Activated T-cell treated with anti-CD3 and anti-CD28 coated beads, Interleukin-2, amount 50 U/mL, for 24 hours (primary cell): ENCODE data around the gene ORC6.
"Not testable (repeated sequence)": the region's sequence is repeated elsewhere in the genome, so short reads cannot be mapped to it uniquely, and the experiment has no call there.

ENCODE experiments used
- DNase-seq: peaks from one replicate; pipeline ENCODE4 v3.0.0-alpha.2; 2020
- H3K27ac Mint-ChIP-seq: 2 replicates; pipeline ENCODE4 v1.8.0; 2020; ENCODE audit warnings: mild to moderate bottlenecking, mixed read lengths
- H3K27me3 Mint-ChIP-seq: 2 replicates; pipeline ENCODE4 v1.8.0; 2020; ENCODE audit warnings: mixed read lengths
- H3K36me3 Mint-ChIP-seq: 2 replicates; pipeline ENCODE4 v1.8.0; 2020; ENCODE audit warnings: low read depth, mixed read lengths
- H3K4me1 Mint-ChIP-seq: 2 replicates; pipeline ENCODE4 v1.8.0; 2020; ENCODE audit warnings: low read depth, mixed read lengths
- H3K4me3 Mint-ChIP-seq: 2 replicates; pipeline ENCODE4 v1.8.0; 2020; ENCODE audit warnings: mild to moderate bottlenecking, moderate library complexity, mixed read lengths
- H3K9me3 Mint-ChIP-seq: 2 replicates; pipeline ENCODE4 v1.8.0; 2020; ENCODE audit warnings: mixed read lengths

The ORC6 gene, protein sequence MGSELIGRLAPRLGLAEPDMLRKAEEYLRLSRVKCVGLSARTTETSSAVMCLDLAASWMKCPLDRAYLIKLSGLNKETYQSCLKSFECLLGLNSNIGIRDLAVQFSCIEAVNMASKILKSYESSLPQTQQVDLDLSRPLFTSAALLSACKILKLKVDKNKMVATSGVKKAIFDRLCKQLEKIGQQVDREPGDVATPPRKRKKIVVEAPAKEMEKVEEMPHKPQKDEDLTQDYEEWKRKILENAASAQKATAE

DNA sequence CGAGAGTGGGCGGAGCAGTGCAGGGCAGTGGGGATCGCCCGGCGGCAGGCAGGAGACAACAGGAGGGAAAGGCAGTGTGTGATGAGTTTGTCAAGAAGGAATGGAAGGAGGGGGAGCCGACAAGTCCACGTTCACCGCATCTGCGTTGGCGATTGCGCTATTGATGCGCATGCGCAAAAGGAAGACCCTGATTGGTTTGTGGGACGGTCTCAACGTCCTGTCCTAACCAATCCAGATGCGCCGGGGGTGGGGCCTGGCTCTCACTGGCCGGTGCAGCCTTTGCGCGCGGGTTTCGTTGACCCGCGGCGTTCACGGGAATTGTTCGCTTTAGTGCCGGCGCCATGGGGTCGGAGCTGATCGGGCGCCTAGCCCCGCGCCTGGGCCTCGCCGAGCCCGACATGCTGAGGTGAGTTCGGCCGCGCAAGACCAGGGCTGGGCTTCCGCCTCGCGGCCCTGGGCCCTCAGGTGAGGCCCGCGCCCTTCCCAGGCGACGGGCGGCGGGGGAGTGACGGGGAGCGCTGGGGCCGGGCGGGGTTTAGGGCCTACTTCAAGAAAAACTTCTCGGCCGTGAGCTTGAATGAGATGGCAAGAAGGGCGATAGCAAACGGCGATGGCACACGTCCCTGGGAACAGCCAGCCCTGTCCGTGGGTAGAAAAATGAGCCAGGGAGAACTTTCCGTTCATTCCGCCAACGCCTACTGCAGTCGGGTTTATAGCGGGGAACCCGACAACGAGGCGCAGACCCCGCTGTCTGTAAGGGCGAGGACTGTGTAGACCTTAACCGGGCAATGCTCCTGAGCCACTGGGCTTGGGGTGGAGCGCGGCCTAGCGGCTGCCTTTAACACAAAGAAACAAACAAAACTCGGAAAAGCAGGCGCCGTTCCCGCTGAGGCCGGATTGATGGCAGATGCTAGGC is at the start of gene ORC6:
Gene ORC6 (plus strand): TSS at position 295 of the 916 bp plus-strand sequence. CDS start 47 bp downstream, at position 342.
- H3K27ac Mint-ChIP-seq = no peak within 1 kb of the TSS

DNA sequence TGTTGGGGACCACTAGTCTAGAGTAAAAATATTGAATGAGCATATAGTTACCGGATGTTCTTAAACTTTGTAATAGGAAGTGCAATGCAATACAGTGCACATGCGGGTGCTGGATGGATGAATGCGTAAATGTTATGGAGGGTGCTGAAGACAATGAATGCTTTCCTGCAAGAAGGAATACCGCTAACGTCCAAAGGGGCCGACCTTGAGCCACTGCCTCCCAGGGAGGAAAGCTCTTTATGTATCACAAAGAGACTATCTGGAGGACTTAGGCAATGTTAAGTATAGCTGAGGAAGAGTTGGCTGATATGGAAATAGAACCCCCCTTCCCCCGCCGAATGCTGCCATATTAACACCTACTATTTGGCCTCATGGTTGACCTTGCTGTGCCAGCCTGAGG is 40.8 kb upstream of the ORC6 start:
- H3K36me3 Mint-ChIP-seq = peaks cover 25% of the 10 kb centered on the region
- peaks cover 12% of the 10 kb centered on the region for H3K9me3 Mint-ChIP-seq
- DNase-seq = no peak
- H3K4me3 Mint-ChIP-seq = no peak overlapping the region
- H3K27ac Mint-ChIP-seq = no peak overlapping the region
- H3K4me1 Mint-ChIP-seq = no peaks in the 10 kb centered on the region
- H3K27me3 Mint-ChIP-seq = no peaks in the 10 kb centered on the region

More for the DNA sequence above, at the start of gene ORC6:
- H3K27me3 Mint-ChIP-seq = no peaks in the 10 kb centered on the region
- peaks cover 51% of the 10 kb centered on the region for H3K4me1 Mint-ChIP-seq
- peaks cover 2% of the 10 kb centered on the region for H3K36me3 Mint-ChIP-seq
- no peak within 1 kb of the TSS for H3K4me3 Mint-ChIP-seq
- DNase-seq = peak; percentile 96
- H3K9me3 Mint-ChIP-seq = no peaks in the 10 kb centered on the region

DNA sequence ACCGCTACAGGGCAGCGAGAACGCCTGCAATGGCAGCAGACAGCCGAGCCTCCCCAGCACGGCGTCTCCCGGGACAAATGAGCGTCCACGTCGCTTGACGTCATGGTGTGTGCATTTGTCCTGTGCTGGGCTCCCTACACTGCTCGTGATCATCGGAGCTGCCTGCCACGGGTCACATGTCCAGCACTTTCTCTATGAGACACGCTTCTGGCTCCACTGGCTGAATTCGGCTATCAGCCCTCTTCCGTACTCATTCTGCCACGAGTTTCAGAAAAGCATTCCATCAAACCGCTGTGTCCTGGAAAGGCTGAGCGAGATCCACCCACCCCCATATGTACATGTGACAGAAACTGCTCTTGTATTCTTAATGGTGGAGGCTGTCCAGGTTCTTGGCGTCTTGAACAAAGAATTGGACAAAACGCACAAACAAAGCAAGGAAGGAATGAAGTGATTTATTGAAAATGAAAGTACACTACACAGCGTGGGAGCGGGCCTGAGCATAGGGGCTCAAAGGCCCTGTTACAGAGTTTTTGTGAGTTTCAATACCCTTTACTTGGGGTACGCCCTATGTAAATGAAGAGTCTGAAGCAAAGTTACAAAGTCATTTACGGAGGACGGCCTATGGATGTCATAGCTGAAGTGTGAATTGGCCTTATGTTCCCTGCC is 39.7 kb upstream of the ORC6 start:
- H3K9me3 Mint-ChIP-seq = peaks cover 4% of the 10 kb centered on the region
- no peaks in the 10 kb centered on the region for H3K4me1 Mint-ChIP-seq
- DNase-seq = no peak
- H3K27me3 Mint-ChIP-seq = no peaks in the 10 kb centered on the region
- H3K36me3 Mint-ChIP-seq = peaks cover 15% of the 10 kb centered on the region
- no peak overlapping the region for H3K27ac Mint-ChIP-seq
- no peak overlapping the region for H3K4me3 Mint-ChIP-seq

DNA sequence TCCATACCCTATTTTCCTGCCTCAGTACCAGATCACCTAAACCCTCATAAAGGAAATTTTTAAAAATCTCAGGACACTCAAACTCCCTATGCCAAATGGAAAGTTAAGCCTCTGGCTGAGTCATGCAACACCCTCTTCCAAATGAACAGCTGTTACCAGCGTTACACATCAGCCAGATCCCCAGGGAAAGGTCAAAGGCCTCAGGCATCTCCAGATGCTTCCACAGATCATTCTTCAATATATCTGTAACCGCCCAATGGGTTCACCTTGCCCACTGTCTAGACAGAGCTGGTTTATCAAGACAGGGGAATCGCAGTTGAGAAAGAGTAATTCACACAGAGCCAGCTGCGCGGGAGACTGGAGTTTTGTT is 39.2 kb upstream of the ORC6 start:
- H3K27ac Mint-ChIP-seq = no peak overlapping the region
- no peaks in the 10 kb centered on the region for H3K27me3 Mint-ChIP-seq

DNA sequence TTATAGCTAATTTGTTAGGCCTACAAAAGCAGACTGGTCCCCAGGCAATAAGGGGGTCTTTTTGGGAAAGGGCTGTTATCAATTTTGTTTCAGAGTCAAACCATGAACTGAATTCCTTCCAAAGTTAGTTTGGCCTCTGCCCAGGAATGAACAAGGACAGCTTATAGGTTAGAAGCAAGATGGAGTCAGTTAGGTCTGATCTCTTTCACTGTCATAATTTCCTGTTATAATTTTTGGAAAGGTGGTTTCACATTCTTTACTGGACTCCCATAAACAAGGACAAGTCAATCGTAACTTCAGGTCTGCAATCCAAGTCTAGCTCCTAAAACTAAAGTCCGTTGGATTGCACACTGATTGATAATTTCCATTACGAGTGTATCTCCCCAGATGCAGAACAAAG is 38.2 kb upstream of the ORC6 start:
- Mint-ChIP-seq H3K27me3 (no peaks in the 10 kb centered on the region), H3K4me1 (no peaks in the 10 kb centered on the region), H3K4me3 (no peak overlapping the region), H3K27ac (no peak overlapping the region), H3K36me3 (peaks cover 26% of the 10 kb centered on the region), H3K9me3 (no peaks in the 10 kb centered on the region)
- DNase-seq = no peak

More for the DNA sequence above, 39.2 kb upstream of the ORC6 start:
- H3K9me3 Mint-ChIP-seq = no peaks in the 10 kb centered on the region
- peaks cover 16% of the 10 kb centered on the region for H3K36me3 Mint-ChIP-seq
- no peak for DNase-seq
- H3K4me3 Mint-ChIP-seq = no peak overlapping the region
- H3K4me1 Mint-ChIP-seq = no peaks in the 10 kb centered on the region

DNA sequence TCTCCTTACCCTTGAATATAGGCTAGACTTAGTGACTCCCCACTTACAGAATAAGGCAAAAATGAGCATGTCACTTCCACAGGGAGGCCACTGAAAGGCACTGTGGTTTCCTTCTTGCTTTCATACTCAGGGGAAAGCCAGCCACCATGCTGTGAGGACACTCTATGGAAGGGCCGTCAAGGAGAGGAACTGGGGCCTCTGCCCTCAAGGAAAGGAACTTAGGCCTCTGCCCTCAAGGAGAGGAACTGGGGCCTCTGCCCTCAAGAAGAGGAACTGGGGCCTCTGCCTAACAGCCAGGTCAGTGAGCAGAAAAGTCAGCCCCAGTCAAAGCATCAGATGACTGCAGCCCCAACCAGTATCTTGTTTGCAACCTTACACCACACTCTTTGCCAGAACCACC is 30.5 kb upstream of the ORC6 start:
- H3K36me3 Mint-ChIP-seq = peaks cover 85% of the 10 kb centered on the region
- peak overlapping the region; percentile 89 for H3K27ac Mint-ChIP-seq
- no peaks in the 10 kb centered on the region for H3K27me3 Mint-ChIP-seq
- no peaks in the 10 kb centered on the region for H3K9me3 Mint-ChIP-seq
- H3K4me3 Mint-ChIP-seq = no peak overlapping the region
- peaks cover 16% of the 10 kb centered on the region for H3K4me1 Mint-ChIP-seq
- DNase-seq = no peak

DNA sequence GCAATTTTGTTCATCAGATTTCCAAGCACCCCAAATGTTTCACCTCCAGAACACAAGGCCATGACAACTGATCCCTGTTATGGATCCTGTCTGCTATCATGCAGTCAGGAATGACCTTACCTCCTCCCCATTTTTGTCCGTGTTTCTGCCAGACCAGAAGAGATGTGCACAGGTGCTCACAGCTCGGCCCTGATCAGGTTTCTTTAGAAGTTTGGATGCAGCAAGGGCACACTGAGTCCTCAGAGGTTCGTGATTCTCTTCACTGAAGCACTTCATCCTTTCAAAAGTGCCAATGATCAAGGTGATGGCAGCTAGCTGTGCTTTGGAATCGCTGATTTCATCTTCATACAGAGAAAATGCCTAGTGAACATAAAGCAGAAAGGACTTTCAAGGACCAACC is 27.3 kb upstream of the ORC6 start:
- H3K4me3 Mint-ChIP-seq = no peak overlapping the region
- no peak for DNase-seq
- H3K9me3 Mint-ChIP-seq = no peaks in the 10 kb centered on the region
- H3K27me3 Mint-ChIP-seq = no peaks in the 10 kb centered on the region
- H3K36me3 Mint-ChIP-seq = peaks cover 91% of the 10 kb centered on the region
- peak overlapping the region; percentile 18 for H3K27ac Mint-ChIP-seq
- peaks cover 16% of the 10 kb centered on the region for H3K4me1 Mint-ChIP-seq

DNA sequence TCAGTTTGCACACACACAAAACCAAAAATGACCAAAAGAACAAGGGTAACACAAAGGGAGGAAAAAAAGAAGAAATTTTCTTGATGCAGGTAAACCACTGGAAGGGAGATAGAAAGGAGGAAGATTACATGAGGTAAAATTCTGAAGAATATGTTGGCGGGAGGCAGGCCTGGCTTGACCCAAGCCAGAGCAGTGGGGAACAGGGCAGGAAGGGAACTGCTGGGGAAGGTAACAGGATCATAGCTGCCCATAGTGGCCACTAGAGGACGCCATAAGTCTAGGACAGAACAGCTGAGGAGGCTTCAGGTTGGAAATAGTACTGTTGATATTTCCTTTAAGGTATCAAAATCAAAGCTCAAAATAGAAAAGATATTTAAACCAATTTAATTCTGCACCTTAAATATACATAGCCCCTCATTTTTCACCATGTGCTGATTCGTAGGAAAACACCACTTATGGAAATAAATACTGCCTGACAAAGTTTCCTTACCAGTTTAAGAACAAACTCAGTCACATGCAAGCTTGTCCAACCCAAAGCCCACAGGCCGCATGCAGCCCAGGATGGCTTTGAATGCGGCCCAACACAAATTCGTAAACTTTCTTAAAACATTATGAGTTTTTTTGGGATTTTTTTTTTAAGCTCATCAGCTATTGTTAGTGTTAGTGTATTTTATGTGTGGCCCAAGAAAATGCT is 16.0 kb upstream of the ORC6 start:
- Mint-ChIP-seq H3K4me3 (no peak overlapping the region), H3K27me3 (no peaks in the 10 kb centered on the region), H3K27ac (no peak overlapping the region), H3K4me1 (peaks cover 1% of the 10 kb centered on the region), H3K9me3 (no peaks in the 10 kb centered on the region), H3K36me3 (peaks cover 90% of the 10 kb centered on the region)
- peak; percentile 45 for DNase-seq

DNA sequence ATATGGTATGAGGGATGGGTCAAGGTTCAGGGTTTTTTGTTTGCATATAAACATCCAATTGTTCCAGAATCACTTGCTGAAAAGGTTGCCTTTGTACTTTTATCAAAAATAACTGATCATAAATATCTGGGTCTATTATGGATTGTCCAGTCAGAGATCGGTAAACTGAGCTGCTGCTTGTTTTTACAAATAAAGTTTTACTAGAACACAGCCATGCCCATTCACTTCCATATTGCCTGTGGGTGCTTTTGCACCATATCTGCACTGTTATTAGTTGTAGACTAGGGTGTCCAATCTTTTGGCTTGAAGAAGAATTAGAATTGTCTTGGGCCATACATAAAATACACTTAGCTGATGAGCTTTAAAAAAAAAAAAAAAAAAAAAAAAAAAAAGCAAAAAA is 11.5 kb upstream of the ORC6 start:
- H3K9me3 Mint-ChIP-seq, DNase-seq, H3K27me3 Mint-ChIP-seq, H3K4me1 Mint-ChIP-seq, H3K27ac Mint-ChIP-seq, H3K4me3 Mint-ChIP-seq: not testable (repeated sequence)
- H3K36me3 Mint-ChIP-seq = peaks cover 87% of the 10 kb centered on the region

DNA sequence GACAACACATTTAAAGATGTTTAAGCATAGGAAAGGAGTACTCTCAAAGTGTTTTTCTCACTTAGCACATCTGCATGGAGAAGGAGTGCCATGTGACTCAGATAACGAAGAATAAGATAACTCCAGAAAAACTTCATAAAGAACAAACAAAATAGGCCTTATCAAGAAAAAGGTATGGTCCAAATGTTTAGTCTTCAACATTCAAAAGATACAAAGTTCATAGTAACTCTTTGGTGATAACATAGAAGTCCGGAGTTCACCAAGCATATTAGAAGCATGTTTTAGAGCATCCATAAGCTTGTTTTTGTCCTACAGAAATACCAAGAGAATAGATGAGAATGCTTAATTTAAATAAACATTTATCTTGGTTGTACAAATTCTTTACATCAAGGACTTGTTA is 7.6 kb upstream of the ORC6 start:
- not testable (repeated sequence) for DNase-seq, H3K27ac Mint-ChIP-seq, H3K9me3 Mint-ChIP-seq, H3K4me3 Mint-ChIP-seq, H3K27me3 Mint-ChIP-seq
- Mint-ChIP-seq H3K4me1 (peaks cover 39% of the 10 kb centered on the region), H3K36me3 (peaks cover 55% of the 10 kb centered on the region)

DNA sequence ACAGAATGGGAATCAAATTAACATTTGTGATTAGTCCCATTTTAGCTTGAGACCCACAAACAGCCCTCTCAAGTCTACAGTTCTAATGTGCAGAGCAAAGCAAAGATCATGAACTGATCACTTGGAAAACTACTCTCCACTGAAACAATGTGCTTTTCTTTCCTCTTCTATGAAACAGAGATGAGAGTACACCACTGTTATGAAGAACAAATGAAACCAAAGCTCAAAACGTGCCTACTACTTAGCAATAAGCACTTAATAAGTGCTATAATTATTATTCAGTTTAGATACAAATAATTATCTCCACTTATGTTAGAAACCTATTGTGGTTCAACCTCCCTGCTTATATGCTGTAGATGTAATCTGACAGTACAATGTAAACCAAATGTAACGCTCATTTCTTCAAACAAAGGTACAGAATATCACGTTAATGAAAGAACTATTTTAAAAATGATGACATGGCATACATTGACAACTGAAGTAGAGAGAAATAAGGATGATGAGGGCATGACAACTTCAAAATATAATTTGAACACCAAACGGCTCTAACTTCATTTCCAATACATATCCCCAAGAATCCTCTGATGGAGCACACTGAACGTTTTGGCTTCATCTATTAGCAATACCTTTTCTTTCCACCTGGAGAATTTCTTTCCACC is 2.5 kb upstream of the ORC6 start:
- H3K27ac Mint-ChIP-seq = no peak overlapping the region
- peak overlapping the region; percentile 18 for H3K4me3 Mint-ChIP-seq
- H3K4me1 Mint-ChIP-seq = peaks cover 68% of the 10 kb centered on the region
- H3K27me3 Mint-ChIP-seq = no peaks in the 10 kb centered on the region
- no peaks in the 10 kb centered on the region for H3K9me3 Mint-ChIP-seq
- peaks cover 8% of the 10 kb centered on the region for H3K36me3 Mint-ChIP-seq
- no peak for DNase-seq

DNA sequence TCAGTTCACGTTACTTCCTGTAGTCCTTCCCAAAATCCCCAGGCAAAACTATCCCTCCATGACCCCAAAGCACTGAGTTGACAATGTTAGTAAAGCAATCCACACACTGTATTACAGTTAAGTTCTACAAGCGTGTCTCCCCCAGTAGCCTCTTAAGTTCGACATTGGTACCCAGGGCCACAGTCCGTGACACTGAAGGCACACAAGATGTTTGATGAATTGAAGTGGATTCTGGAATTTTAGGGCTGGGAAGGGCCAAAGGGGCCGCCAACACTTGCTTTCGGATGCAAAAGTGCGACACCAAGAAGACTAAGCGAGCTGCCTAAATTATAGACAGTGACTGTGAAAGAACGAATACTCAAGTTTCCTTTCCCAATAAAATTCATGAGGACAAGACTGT is 2.0 kb upstream of the ORC6 start:
- H3K4me3 Mint-ChIP-seq = no peak overlapping the region
- peak overlapping the region; percentile 8 for H3K27ac Mint-ChIP-seq
- no peaks in the 10 kb centered on the region for H3K9me3 Mint-ChIP-seq
- H3K4me1 Mint-ChIP-seq = peaks cover 68% of the 10 kb centered on the region
- H3K36me3 Mint-ChIP-seq = peaks cover 3% of the 10 kb centered on the region
- H3K27me3 Mint-ChIP-seq = no peaks in the 10 kb centered on the region
- DNase-seq = no peak

DNA sequence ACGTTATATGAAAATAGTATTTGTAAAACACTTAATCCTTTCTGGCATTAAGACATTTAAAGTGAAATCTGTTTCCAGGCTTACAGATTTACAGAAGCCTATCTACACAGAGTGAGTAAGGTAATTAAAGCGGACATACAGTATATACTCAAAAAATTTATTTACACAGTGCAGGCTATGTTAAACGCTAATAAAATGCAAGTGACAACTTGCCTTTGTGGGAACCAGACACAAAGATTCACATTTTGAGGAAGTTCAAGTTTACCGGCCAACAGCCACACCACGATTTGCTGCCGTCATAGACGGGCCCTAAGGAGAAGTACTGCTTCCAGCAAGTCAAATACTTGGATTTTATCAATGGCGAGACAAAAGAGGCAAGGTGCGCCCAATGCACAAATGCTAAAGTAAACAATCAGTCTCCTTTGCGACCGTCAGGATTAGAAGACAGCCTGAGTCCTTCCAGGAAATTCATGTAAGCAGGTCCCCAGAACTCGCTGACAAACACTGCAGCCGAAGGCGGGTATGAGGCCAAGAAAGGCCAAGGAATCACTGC is 1.3 kb upstream of the ORC6 start:
- Mint-ChIP-seq H3K4me1 (peaks cover 65% of the 10 kb centered on the region), H3K27me3 (no peaks in the 10 kb centered on the region), H3K9me3 (no peaks in the 10 kb centered on the region), H3K36me3 (peaks cover under 1% of the 10 kb centered on the region), H3K4me3 (no peak overlapping the region), H3K27ac (no peak overlapping the region)
- no peak for DNase-seq
